GDM1 (cell line): ENCODE data around the gene MAP2K1.

Source experiments
- DNase-seq: peaks from one replicate; lab custom pipeline; 2025; lab: John Stamatoyannopoulos, UW

MAP2K1 gene

DNA sequence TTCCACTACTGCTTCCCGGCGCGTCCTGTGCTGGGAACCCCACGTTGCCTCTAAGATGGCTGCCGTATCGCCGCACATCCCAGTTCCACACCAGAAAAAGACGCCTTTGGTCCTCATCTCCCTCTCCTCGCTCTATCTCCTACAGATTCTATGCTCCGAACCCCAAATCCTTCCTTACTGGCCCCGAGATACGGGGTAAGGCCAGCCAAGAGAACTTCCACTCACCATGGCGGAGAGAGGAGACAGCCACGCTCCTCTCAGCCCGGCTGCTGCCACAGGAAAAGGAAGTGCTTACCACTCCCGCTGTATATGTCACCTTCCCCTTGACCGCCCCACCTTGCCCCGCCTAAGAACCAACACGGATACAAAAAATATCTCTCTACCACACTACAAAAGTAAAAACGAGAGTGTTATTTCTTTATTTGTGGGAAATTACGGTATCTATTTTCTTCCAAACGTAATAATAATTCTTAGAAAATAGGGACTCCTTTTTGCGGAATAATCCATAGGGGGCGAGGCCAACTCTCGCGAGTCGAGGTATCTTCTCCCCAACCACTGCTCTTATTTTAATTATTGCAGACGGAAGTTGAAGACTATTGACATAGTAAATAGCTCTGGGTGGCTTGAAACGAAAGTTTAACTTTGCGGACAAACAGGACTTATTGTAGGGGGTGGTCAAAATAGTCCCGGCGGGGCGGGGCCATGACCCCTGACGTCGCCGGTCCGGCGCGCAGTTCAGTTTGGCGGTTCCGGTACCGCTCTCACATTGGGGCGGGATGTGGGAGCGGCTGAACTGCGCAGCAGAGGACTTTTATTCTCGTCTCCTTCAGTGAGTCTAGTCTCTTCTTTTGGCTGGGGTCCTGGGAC is 118.1 kb downstream of the MAP2K1 start, which contains the start of the genes RPL4 and ZWILCH:
RPL4 (minus strand) TSS at position 293 of the 867 bp plus-strand sequence; CDS start at position 228, 65 bp downstream.
ZWILCH (plus strand) TSS at position 764 of the 867 bp plus-strand sequence; CDS start at position 777, 13 bp downstream.
- DNase-seq, result peak; percentile 66

DNA sequence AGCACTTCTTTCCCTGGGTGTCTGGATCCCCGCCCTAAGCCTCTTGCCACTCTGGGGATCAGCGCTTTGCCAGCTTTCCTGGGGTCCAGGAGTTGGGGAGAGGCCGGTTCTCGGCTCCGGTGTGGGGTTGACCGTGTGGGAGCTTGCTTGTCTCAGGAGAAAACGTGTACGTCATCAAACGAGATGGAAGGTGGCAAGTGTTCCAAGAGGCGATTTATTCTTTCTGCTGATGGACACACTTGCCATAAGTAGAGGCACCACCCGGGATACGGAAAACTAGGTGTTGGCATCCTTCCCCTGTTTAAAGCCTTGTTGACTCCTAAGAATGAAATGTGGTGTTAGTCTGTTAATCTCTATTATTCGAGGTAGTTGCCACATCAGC is 118.7 kb downstream of the MAP2K1 start:
- DNase-seq, result no peak

DNA sequence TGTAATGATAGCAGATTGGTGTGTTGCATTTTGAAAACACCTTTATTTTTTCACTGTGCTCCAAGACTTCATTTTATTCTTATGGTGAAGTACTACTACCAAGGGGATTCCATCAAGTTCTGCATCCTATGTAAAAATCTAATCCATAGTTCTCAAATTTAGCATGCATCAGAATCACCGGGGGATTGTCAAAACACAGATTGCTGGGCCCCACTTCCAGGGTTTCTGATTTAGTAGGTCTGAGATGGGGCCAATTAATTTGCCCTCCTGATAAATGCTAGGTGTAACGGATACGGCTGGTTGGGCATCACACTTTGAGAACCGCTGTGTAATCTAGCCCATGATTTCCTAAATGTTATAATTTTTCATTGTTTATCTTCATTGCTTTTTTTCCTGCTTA is 119.1 kb downstream of the MAP2K1 start:
- no peak for DNase-seq

DNA sequence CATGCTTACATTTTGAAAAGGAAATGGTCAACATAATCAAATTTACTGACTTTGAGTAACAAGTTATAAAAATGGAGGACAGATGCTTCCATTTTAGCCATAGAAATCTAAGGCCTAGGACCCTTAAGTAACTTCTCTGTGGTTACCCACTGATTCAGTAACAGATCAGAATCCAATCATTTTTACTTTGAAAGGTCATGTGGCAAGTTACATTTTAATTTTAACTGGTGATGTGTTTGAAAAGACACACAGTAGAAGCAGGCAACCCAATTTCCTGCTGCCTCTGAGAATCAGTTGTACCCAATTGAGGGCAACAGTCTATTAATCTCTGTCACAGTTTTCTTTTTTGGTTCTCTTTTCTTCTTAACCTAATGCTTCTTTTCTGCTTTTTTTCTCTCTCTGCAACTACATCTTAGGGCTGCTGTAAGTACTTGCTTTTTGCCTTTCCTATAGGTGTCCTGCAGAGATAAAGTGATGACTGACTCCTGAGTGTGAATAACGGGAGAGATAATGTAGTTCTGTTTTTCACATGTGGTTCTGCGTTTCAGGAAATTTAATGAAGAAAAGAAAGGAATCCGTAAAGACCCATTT is 121.7 kb downstream of the MAP2K1 start:
- DNase-seq, result no peak

DNA sequence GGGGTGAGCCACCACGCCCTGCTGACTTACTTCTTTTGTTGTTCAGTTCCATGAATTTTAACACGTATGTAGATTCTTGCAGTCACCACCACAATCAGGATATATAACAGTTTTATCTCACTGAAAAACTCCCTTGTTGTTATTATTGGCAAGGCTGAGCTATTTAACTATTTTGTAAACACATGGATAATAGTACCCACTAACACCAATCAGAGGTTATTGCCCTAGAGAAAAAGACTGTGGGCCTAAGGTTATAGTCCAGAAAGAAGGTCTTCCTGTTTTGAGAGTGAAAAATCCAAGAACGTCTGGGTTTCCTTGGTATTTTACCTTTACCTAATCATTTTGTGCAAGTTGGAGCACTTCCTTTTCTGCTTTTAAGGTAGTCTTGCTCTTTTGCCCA is 127.9 kb downstream of the MAP2K1 start:
- no peak for DNase-seq

DNA sequence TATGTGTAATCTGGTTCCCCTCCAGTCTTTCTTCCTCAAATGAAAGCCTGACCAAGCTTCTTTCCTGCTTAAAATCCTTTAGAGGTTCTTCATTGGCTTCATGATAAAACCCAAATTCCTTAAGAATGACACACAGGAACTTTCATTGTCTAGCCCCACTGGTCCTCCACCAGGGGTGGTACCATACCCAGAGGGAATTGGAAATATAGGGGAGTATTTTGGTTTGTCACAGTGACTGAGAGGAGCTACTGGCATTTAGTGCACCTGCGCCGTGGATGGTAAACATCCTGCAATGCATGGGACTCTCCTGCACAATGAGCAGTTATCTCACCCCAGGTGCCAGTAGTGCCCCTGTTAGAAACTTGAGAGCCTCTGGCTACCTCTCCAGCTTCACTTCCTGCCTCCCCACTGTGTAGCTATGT is 129.2 kb downstream of the MAP2K1 start:
- DNase-seq, result no peak

DNA sequence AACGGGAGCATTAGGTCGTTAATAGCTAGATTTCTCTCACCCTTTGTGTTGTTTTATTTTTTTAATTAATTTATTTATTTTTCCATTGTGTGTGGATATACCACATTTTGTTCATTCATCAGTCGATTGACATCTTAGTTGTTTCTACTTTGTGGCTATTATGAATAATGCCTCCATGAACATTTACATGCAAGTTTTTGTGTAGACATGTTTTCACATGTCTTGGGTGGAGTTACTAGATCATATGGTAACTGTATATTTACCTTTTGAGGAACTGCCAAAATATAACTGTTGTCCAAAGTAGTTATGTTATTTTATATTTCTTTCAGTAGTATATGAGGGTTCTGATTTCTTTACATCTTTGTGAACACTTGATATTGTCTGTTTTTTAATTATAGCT is 137.2 kb downstream of the MAP2K1 start:
- no peak for DNase-seq

DNA sequence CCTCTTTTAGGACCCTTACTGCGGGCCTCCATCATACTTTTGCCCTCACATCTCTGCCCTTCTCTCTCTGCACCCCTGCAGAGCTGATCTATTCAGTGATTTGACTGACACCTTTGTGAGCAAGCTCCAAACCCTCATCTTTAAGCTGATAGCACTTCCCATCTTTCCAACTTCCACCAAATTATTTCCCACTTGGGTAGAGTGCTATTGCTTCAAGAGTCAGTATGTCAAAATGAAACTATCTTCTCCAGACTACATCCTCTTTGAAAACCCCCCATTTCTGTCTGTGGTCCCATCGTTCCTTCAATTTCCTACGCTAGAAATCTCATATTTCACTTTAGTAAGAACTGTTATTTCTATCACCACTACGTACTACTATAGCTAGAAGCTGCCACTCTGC is 138.1 kb downstream of the MAP2K1 start:
- no peak for DNase-seq

DNA sequence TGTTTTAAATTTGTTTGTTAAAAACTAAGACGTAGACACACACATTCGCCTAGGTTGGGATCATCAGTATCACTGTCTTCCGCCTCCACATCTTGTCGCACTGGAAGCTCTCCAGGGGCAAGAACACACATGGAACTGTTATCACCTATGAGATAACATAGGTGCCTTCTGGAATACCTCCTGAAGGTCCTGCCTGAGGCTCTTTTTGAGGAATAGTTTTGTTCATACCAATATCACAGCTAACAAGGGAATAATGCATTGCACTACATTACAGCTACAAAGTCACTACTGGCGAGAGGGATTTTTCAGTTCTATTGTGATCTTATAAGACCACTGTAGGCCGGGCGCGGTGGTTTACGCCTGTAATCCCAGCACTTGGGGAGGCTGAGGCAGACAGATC is 148.3 kb downstream of the MAP2K1 start:
- no peak for DNase-seq
